GM18858 (cell line): ENCODE results near the gene KRTAP4-6.
"Not testable (repeated sequence)": the region's sequence is repeated elsewhere in the genome, so short reads cannot be mapped to it uniquely, and the experiment has no call there.

Experiments
- ATAC-seq: cut with Tn5 transposase; IDR thresholded peaks from one replicate; pipeline ENCODE4 v1.9.1; 2021; ENCODE audit not compliant: unreplicated experiment

KRTAP4-6 gene

GRCh38 chr17:41140360-41141131 is at the start of gene KRTAP4-6:
TSS of gene KRTAP4-6 (minus strand) at chr17:41140544. CDS start at chr17:41140487, 57 bp downstream.
- ATAC-seq: no peak

- ATAC-seq: not testable (repeated sequence)
Measured at GRCh38 chr17:41189837-41190318, 49.5 kb upstream of the KRTAP4-6 start, which contains the start of gene KRTAP9-1. TSS of gene KRTAP9-1 (plus strand) at chr17:41189887. CDS start at chr17:41189887, 0 bp downstream.

GRCh38 chr17:41186872-41187271 is 46.5 kb upstream of the KRTAP4-6 start:
- ATAC-seq: no peak

DNA sequence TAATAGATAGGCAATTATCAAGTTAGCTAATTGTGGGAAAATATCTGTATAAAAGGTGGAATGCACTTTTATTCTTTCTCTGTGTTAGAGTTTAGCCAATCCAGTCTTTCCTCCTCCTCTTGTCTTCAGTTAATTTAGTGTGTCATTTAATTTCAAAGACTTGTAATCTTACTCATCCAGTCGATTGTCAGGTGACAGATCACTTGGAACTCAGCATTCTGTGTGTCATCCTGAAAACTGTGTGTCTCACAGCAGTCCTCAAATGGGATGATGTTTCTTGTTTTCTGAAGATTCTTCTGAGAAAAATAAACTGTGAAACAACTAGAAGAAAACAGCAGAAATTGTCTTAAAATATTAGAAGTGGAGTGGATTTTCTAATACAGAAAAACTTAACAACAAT is 44.7 kb upstream of the KRTAP4-6 start:
- no peak for ATAC-seq

GRCh38 chr17:41184480-41184961 is 44.2 kb upstream of the KRTAP4-6 start, which contains the start of gene KRTAP4-1:
TSS of gene KRTAP4-1 (minus strand) at chr17:41184911. CDS start at chr17:41184854, 57 bp downstream.
- no peak for ATAC-seq

DNA sequence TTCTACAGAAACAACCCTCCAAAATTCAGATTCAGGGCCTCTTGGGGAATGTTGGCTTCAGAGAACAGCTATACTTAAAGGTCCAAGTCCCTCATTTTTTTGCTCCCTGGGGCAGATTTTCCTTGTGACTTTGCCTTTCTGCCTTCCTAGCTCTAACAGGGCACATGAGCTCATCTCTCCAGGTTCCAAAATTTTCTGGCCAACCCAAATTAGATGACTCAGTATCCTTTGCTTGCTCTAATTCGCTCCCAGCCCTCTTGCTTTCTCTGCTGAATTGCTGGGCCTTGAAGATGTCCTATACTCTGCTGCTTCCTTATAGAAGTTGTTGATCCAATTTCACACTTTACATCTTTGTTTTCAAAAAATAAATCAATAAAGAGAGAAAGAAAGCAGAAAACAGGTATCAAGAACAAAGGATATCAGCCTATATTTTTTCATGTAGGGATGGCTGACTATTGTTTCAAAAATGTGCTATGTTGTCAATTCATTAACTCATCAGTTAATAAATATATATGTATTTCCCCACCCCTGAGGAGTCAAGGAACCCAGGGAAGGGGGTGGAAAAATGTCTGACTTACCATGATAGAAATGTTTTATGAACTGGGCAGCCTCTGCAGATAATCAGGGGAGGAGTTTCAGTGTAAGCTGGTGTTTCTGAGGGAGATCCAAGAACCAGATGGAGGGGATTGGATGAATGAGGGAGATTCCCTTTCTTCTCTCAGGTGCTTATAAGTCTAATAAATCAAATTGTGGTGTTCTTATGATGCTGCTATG is 38.7 kb upstream of the KRTAP4-6 start:
- ATAC-seq: no peak

GRCh38 chr17:41178341-41178740 is 38.0 kb upstream of the KRTAP4-6 start:
- no peak for ATAC-seq

DNA sequence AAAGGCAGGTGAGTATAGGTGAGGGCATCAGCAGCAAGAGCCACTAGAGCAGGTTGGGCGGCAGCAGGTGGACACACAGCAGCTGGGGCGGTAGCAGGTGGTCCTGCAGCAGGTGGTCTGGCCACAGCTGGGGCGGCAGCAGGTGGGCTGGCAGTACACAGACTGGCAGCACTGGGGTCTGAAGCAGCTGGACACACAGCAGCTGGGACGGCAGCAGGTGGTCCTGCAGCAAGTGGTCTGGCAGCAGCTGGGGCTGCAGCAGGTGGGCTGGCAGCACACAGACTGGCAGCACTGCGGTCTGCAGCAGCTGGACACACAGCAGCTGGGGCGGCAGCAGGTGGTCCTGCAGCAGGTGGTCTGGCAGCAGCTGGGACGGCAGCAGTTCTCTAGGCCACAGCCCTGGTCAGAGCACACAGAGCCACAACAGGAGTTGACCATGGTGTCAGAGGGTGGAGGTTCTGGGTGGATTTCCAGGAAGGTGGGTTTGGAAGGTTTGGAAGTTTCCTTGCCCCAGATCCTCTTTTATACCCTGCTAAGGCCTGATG is 37.5 kb upstream of the KRTAP4-6 start, which contains the start of gene KRTAP4-2:
KRTAP4-2 (minus strand) TSS at position 495 of the 545 bp plus-strand sequence; CDS start at position 438, 57 bp downstream.
- no peak for ATAC-seq

DNA sequence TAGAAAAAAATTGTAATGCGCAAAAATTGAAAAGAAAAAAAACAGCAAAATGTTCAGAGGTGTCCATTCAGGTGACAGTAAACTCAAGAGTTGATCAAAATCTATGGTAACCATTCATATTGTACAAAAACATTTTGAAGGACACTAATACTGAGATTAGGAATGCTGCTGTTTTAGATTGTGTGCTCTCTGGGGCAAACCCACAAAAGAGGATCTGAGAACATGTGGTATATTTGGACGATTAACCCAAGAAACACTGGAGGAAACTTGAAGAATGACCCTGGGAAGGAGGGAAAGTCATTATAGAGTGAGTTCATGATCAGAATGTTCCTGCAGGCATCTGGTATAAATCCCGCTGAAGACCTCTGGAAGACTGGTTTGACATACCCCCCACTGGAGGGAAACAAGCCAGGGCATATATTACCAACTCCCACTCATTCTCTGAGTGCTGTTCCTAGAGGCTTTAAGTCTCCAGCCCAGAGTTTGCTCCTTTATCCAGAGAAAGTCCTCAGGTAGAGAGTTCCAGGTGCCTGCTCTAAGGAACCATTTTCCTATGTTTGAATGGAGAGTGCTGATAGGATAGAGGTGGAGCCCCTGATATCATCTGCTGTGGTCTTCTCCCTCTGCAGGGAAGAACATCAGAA is 36.5 kb upstream of the KRTAP4-6 start:
- no peak for ATAC-seq

DNA sequence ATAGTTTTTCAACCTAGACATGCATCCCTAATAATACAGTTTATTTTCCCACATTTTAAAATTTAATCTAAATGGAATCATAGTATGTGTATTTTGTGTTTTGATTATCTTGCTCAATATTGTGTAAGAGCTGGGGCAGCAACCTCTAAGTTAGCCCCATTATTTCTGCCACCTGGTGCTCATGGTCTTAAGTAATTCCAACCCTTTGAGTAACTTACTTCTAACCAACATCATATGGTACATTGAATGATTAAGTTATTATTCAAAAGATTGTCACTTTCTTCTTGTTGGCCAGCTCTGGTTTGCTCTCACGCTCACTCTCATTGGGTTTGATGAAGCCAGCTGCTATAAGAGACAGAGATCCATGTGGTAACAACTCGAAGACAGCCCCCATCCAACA is 31.5 kb upstream of the KRTAP4-6 start:
- ATAC-seq: no peak

DNA sequence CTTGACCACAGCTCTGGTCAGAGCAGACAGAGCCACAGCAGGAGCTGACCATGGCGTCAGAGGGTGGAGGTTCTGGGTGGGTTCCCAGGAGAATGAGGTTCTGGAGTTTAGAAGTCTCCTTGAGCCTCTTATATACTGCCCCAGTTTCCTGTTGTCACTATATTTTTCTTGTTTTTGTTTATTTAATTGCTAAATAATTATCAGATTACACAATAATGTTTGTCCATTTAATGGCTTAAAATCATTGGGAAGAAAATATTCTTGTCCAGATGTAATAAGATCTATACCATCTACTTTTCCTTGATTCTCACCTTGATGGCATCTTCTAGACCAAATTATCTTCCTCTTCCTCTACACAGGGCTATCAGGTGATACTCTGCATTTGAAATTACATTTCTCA is 27.8 kb upstream of the KRTAP4-6 start, which contains the start of gene KRTAP4-3:
KRTAP4-3 (minus strand) TSS at position 101 of the 400 bp plus-strand sequence; CDS start at position 52, 49 bp downstream.
- no peak for ATAC-seq

GRCh38 chr17:41167561-41167960 is 27.2 kb upstream of the KRTAP4-6 start:
- ATAC-seq: no peak

DNA sequence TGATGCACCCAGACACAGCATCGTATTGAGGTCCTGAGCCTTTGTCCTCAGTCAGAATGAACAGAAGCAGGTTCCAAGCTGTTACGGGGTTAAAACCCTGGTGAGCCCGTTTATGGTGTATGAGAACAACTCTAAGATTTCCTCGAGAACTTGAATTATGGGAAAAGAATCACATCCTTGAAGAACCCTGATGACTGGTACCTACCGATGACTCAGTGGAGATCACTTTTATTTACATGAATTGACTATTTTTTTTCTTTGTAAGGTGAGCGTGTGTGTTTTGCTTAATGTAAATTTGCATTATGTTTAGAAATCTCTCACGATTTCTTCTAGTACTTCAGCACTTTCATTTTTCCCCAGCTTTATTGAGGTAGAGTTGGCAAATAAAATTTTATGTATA is 23.5 kb upstream of the KRTAP4-6 start:
- no peak for ATAC-seq

DNA sequence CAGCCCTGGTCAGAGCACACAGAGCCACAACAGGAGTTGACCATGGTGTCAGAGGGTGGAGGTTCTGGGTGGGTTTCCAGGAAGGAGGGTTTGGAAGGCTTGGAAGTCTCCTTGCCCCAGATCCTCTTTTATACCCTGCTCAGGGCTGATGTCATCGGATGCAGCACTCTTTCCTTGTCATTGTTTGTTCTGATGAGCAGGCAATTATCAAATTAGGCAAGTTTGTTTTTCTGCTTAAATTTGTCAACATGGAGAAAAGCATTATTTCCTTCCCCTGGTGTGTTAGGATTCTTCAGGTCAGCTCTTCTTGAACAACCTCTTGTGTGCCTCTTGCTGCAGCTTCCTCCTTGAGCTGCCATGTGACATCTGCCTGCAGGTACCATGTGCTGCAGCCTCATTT is 20.3 kb upstream of the KRTAP4-6 start, which contains the start of gene KRTAP4-4:
KRTAP4-4 (minus strand) TSS at position 101 of the 400 bp plus-strand sequence; CDS start at position 44, 57 bp downstream.
- no peak for ATAC-seq

- ATAC-seq: not testable (repeated sequence)
Measured at GRCh38 chr17:41160190-41160589, 19.8 kb upstream of the KRTAP4-6 start.

GRCh38 chr17:41153856-41154255 is 13.5 kb upstream of the KRTAP4-6 start:
- no peak for ATAC-seq

GRCh38 chr17:41151525-41151924 is 11.2 kb upstream of the KRTAP4-6 start:
- no peak for ATAC-seq

- no peak for ATAC-seq
Measured at GRCh38 chr17:41150026-41150425, 9.7 kb upstream of the KRTAP4-6 start.

DNA sequence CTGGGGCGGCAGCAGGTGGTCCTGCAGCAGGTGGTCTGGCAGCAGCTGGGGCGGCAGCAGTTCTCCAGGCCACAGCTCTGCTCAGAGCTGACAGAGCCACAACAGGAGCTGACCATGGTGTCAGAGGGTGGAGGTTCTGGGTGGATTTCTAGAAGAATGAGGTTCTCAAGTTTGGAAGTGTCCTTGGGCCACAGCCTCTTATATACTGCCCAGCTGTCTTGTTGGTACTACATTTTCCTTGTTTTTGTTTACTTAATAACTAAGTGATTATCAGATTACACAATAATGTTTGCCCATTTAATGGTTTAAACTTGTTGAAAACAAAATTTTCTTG is 9.3 kb upstream of the KRTAP4-6 start, which contains the start of gene KRTAP4-5:
KRTAP4-5 (minus strand) TSS at position 174 of the 334 bp plus-strand sequence; CDS start at position 116, 58 bp downstream.
- ATAC-seq: no peak

GRCh38 chr17:41148971-41149651 is 8.8 kb upstream of the KRTAP4-6 start:
- not testable (repeated sequence) for ATAC-seq
